GM03348 (cell line): ENCODE results near the gene POGLUT2.

ENCODE experiments used
- DNase-seq: peaks from one replicate; pipeline ENCODE4 v3.0.0; 2012; ENCODE audit warnings: low spot score

The POGLUT2 gene

DNA sequence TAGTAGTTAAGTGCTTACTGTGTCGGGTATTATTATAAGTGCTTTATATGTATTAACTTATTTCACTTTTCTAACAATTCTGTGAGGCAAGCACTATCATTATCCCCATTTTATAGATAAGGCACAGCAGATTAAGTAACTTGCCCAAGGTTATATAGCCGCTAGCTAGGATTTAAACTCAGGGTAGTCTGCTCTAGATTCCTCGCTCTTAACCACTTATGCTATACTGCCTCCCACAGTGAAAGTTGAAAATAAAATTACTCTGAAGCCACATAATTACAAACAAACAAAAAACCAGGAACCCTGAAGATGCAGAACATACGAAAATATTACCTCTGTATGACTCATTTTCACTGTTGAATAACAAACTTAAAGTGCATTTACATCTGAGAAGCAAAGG is 29.1 kb downstream of the POGLUT2 start:
- DNase-seq: no peak

DNA sequence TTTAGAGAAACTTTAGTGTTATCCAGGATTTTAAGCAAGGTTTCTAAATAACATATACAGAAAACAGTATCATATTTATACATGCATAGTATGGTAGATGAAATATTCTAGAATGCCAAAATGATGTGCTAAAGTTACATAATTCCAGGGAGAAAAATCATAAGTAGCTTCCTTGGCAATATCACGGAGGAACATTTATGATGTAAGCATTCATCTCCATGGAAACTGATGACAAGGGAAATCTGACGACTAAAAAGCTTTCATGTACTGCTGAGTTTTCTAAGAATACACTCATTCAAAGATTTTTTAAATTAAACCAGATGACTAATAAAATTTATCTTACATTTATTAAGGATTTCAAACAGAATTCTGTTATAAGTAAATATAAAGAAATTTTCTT is 29.9 kb downstream of the POGLUT2 start:
- no peak for DNase-seq

DNA sequence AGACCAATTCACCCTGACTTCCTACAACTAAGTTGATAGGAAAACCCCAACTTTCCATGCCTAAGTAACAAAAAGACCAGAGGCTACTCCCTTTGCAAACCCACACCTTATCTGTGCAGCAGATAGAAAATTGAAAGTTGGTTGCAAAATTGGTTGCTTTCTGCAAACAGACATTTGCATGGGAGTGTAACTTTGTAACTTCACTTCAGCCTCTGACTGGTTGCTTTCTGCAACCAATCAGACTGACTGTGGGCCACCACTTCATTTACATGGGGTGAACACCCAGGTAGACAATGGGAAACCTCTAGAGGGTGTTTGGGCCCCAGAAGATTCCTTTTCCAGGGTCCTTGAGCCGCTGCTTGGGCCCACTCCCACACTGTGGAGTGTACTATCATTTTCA is 35.0 kb downstream of the POGLUT2 start:
- no peak for DNase-seq

DNA sequence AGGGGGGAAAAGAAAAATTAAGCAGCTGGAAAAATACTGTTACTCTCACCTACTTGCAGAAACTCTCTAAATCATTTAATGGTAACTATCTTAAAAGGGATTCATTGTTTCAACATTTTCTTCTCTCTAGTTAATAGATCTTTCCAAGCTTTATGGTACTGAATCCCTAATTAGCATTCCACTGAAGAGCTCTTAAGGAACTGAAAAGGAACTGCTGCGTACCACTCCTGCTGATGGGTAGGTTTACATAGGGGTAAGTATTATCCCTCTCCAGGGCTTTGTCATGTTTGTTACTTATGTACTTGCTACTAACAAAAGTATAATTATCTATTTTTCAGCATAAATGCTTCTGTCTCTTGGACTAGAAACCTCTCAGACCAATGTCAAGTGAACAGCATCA is 37.7 kb downstream of the POGLUT2 start:
- no peak for DNase-seq

DNA sequence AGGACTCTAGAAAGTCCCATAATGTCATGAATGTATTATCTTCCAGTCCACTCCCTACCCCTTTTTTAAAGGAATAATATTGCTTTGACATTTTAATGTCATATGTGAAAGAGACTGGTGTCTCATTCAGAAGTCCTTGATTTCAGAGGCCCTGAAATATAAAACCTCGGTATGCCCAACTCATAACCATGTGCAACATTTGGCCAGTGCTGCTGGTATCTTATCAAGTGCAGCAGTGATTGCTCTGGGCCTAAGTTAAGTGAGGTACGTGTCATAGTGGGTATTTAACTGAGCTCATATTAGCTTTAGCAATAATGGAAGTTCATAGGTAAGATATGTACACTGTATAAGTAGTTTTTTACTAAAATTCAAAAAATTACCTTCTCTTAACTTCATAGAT is 39.9 kb downstream of the POGLUT2 start:
- DNase-seq: no peak

DNA sequence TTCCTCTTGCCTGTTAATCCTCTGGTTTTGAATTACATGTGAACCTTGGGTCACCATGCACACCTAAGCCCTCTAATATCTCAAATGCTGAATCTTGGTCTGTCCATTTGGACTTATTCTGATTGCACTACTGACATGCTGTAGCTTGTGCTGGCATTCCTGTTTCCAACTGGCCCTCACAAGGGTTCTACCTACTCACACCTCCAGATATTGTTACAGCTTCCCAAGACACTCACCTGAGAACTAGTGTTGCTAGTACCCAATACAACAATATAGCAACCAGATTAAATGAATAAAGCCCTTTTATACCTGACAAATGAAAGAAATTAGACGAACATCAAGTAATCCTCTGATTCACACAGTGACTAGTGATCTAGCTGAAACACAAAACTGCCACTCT is 41.8 kb downstream of the POGLUT2 start:
- DNase-seq: no peak

DNA sequence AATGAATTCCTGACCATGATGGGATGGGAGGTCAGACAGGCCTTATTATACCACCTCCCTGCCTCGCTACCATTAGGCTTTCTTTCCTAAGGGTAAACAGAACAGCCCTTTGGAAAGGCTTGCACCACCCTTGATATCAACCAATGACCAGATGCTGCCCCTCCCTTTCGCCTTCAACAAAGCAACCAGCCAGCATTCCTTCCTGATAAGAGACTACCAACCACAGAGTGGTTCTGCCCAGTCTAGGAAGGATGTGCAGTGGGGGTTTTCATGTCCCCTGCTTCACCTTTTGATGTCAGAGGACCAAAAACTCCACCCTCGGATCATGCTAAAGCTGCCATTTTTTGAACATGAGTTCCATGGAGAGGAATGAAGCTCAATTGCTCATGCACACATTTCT is 46.9 kb downstream of the POGLUT2 start:
- DNase-seq: no peak

DNA sequence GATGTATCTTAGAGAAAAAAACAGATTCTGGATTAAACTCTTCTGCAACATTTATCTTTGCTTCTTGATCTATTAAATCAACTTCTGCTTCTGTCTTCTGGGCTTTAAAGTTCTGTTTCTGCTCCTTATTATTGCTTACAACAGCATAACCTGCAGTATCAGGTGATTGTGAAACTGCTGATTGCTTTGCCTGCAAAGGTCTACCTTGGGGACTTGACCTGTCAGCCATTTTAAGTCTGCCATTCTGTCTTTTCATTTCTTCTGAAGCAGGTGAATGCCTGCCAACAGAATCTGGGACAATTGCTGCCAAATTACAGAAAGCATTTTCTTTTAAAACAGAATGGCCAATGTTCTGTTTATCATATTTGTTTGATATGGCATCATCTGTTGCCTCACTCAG is 56.3 kb downstream of the POGLUT2 start:
- no peak for DNase-seq

DNA sequence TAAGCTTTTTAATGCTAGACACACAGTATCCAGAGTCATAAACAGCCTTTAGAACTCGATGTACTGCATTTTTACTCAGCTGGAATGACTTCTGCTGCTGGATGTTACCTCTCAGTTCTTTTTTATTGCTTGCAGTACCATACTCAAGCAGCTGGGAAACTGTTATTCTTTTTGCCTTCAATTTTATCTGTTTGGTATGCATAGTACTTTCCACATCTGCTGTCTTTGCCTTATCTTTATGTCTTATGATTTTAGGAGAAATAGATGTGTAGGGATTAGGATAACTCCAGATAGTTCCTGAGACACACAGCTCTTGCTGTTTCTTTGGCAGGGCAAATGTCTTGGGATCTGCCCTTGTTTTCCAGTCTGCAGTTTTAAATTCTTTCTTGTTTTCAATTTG is 56.7 kb downstream of the POGLUT2 start:
- no peak for DNase-seq
